PFSK-1 (cell line): ENCODE measurements around the gene MSI2.

Experiments used
- FOXP2 ChIP-seq: optimal IDR thresholded peaks from 2 replicates; pipeline ENCODE3; 2011; ENCODE audit warnings: borderline replicate concordance, control low read depth, inconsistent platforms; ENCODE audit not compliant: insufficient read depth; ENCODE audit errors: extremely low read length, extremely low read depth
- POLR2AphosphoS5 ChIP-seq: IDR thresholded peaks from 2 replicates; pipeline ENCODE4 v1.6.1; 2012; ENCODE audit warnings: low read depth, mild to moderate bottlenecking, control low read depth, low read length, moderate library complexity
- SIN3A ChIP-seq: IDR thresholded peaks from 2 replicates; pipeline ENCODE4 v1.6.1; 2012; ENCODE audit warnings: mild to moderate bottlenecking, low read length, moderate library complexity, borderline replicate concordance; ENCODE audit not compliant: insufficient read depth
- TAF1 ChIP-seq: IDR thresholded peaks from 2 replicates; pipeline ENCODE4 v1.6.1; 2012; ENCODE audit warnings: low read length, control low read depth, borderline replicate concordance; ENCODE audit not compliant: insufficient read depth

GRCh38 chr17:57515662-57516211, 259.4 kb downstream of the MSI2 start:
- TF ChIP-seq TAF1 (no peak), FOXP2 (no peak), POLR2AphosphoS5 (no peak), SIN3A (no peak)
